ENCODE results near the gene TTBK1.

The TTBK1 gene

DNA sequence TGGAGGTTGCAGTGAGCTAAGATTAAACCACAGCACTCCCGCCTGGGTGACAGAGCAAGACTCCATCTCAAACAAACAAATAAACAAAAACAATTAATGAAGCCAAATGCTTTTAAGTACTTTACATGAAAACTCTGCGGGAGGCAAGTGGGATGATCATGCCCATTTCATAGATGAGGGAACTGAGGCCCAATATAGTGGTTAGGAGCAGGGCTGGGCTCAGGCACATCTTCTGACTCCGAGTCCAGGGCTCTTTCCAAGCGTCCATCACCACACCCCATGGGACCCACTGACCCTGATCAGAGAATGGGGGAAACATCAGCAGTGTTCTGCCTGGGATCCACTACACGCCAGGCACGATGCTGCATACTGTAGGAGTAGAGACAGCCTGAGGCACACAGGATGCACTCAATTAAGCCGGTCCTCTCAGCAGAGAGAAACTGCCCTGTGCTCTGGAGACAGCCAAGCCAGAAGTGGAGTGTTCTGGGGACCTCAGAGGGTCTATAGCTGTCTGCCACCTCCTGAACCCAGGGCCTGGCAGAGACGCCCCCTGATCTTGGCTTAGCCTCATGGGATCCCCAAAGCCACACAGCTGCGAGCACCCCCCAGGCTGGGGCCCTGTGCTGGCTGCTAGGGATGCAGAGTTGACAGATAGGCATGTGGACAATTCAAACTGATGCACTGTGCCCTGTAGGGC lies 13.5 kb downstream of the TTBK1 start:
- no peak for DNase-seq

DNA sequence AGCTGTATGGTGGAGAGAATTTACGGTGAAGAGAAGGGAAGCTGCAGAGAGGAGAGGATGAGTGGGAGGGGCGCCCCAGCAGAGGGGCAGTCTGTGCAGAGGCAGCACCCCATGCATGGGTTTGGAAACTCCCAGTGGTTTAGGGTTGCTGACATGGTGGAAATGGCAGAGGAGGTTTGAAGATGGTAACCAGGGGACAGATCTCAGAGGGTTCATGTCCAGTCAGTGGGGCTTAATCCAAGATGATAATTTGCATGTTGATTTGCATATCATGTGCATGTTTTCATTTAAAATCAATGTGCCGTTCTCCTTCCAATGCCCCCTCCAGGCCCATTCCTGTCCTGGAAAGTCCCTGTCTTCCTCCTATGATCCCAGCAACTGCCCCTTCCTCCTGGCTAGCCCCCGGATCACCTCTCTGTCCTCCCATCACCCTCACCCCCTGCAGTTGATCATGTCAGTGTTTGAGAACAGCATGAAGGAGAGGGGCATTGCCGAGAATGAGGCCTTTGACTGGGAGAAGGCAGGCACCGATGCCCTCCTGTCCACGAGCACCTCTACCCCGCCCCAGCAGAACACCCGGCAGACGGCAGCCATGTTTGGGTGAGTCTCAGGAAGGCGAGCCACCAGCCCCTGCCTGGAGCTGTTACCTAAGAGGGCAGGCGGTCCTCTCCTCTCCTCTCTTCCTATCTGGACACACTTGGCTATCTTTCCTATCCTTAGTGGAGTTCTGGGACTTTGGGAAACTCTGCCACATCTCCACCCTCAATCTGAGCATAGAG lies 14.3 kb downstream of the TTBK1 start:
- DNase-seq: no peak

DNA sequence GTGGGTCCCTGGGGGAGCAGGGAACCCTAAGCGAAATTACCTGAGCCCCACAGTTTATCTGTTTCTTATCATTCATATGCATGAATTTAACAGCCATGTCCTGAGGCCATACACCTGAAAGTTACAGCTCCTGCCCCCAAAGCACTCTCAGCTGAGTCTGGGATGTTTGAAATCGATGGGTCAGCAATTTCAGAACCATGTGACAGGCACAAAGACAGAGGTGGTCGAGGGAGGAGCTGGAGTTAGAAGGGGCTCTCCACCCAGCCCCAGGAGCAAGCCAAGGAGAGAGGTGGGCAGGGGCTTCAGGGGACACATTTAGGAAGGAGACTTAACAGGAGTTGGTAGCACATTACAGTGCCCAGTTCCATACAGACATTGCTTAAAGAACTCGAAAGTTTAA lies 14.9 kb downstream of the TTBK1 start:
- DNase-seq: no peak

DNA sequence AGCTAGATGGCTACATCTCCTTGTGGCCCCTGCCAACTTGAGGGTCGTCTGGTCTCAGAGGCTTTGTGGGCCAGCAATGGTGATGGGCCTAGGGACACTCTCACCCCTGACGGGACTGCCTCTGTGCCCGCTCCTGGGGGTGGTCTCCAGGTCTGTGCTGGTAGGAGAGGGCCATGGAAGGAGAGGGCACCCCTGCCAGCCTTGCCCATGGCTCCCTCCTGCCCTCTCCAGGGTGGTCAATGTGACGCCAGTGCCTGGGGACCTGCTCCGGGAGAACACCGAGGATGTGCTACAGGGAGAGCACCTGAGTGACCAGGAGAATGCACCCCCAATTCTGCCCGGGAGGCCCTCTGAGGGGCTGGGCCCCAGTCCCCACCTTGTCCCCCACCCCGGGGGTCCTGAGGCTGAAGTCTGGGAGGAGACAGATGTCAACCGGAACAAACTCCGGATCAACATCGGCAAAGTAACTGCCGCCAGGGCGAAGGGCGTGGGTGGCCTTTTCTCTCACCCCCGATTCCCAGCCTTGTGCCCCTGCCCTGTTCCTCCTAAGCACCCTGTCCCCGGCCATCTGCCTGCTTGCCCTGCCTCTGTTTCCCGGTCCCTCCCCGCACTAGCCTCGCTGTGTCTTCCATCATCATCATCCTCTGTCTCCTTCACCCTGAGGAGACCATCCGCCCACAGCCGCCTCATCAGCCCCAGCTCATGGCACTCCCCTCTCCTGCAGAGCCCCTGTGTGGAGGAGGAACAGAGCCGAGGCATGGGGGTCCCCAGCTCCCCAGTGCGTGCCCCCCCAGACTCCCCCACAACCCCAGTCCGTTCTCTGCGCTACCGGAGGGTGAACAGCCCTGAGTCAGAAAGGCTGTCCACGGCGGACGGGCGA lies 15.8 kb downstream of the TTBK1 start:
- DNase-seq: no peak

DNA sequence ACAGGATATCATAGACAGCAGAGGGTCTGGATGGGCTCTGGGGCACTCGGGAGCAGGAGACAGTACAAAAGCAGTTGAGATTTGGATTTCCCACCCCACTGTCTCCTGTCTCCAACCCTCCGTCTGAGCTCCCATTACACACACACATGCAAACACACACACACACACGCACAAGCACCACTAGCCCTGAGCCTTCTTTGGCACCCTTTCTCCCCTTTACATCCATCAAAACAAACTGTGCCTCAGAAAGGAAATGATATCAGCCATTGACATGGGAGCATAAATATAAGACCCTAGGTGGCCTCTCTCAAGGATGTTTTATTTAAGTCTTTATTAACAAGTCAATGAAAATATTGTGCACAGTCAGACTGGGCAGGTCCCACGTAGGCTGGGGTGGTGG lies 17.5 kb downstream of the TTBK1 start:
- DNase-seq: no peak

DNA sequence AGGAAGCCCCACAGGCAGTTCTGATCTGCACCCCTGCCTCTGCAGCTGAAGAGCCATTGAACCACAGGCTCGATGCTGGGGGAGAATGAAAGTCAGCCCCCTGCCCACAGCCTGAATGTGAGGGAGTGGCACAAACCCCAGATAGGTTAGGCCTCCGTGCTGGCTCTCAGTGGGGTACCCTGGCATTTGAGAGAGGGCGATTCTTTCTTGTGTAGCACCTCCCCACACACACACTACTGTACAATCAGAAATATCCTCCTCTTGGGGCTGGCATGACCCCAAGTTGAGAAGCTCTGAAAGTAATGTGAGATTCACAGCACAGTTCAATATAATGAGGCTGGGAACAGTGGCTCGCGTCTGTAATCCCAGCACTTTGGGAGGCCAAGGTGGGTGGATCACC lies 17.9 kb downstream of the TTBK1 start:
- DNase-seq: no peak

DNA sequence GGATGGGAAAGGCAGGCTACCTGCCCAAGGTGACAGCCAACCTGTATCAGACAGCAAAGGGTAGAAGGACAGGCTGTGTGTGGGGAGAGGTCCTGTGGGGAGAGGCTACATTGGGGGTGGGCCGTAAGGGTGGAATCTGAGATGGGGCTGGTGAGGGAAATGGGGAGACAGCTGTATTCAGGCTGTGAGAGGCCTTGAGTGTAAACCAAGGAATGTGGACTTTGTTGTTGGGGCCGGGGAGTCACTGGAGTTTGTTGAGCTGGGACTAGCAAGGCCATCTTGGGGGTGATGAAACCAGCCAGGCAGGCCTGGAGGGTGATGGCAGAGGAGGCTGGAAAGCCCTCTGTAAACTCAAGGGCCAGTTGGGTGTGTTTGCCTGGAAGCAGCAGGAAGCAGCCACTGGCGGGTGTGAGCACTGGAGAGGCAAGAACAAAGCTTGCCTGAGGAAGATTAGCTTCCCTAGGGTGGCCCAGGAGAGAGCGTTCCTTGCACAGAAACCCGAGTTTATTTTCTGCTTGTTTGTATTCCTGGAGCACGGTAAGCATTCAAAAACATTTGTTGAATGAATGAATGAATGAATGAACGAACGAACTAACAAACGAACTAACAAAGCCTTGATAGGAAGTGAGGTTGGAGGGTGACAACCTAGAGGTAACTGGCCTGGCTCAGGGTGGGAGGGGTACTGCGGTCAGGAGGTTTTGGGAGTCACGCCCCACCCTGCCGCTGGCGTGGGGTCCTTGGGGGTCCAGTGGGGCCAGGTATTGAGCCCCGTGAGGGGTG lies 18.9 kb downstream of the TTBK1 start:
- DNase-seq: no peak

DNA sequence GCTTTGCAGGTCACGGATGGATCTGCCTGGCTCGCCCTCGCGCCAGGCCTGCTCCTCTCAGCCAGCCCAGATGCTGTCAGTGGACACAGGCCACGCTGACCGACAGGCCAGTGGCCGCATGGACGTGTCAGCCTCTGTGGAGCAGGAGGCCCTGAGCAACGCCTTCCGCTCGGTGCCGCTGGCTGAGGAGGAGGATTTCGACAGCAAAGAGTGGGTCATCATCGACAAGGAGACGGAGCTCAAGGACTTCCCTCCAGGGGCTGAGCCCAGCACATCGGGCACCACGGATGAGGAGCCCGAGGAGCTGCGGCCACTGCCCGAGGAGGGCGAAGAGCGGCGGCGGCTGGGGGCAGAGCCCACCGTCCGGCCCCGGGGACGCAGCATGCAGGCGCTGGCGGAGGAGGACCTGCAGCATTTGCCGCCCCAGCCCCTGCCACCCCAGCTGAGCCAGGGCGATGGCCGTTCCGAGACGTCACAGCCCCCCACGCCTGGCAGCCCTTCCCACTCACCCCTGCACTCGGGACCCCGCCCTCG lies 19.6 kb downstream of the TTBK1 start:
- no peak for DNase-seq

DNA sequence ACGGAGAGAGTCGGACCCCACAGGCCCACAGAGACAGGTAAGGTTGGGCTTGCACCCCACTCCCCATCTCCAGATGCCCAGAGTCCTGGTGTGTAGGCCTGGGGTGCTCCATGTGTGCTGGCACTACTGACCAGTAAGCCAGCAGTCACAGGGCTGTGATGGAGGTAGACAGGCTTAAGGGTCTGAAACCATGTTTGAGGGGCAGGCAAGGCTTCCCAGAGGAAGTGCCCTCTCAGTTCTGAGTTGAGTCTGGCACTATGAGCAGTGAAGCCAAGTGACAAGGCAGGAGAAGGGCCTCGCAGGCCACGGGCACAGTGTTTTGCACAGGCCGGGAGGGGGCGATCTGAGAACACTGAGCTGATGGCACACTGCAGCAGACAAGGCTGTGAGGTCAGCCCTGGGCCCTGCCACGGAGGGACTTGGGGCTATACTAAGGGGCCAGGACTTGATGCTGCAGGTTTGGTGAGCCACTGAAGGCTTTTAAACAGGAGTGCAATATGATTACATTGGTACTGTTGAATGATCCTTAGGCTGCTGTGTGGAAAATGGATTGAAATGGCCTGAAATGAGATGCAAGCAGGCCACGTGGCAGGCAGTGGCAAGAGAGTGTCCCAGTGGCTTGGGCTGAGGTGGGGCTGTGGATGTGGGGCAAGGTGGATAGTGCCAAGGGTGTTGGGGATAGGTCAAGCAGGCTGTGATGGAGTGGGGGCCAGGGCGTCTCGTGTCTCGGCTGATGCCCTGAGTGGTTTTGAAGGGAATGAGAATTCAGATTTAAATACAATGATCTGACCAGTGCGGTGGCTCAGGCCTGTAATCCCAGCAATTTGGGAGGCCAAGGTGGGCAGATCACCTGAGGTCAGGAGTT lies 20.3 kb downstream of the TTBK1 start:
- peak in 1 of 2 donors; percentile 32 for DNase-seq

DNA sequence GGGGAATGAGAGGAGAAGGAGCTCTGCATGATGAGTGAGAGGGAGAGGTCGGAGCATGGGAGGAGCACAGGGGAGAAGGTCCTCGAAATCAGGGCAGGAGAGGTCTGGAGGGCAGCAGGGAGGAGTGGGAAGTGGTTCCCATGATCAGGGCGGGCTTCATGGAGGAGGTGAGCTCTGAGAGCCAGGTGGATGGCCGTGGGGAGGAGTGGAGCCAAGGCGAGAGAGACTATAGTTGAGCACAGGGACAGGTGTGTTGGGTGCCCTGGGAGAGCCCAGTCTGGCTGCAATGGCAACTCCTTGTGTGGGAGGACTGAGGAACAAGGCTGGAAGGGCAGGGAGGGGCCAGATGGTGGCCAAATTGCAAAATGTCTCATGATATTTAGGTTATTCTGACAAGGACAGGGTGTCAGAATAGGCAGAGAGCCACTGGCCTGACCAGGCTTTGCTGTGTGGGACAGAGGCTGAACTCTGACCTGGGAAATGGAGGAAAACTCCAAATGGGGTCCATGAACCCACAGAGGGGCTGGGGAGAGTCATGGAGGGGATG lies 21.4 kb downstream of the TTBK1 start:
- DNase-seq: no peak

DNA sequence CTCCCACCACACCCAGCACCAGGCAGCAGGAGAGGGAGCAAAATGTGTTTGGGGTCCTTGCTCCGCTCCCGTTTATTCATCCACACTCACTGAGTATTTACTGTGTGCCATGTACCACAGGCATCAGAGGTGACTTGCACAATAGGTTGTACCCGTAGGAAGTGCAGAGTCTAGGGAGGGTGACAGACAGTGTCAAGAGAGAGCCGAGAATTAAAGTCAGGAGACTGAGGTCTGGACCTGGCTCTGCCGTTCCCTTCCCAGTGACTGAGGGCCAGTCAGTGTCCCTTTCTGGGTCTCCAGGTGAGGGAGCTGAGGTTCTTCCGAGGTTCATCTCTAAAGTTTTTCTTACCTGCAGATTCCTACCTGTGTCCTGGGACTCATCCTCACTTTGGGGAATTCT lies 22.3 kb downstream of the TTBK1 start:
- no peak for DNase-seq

DNA sequence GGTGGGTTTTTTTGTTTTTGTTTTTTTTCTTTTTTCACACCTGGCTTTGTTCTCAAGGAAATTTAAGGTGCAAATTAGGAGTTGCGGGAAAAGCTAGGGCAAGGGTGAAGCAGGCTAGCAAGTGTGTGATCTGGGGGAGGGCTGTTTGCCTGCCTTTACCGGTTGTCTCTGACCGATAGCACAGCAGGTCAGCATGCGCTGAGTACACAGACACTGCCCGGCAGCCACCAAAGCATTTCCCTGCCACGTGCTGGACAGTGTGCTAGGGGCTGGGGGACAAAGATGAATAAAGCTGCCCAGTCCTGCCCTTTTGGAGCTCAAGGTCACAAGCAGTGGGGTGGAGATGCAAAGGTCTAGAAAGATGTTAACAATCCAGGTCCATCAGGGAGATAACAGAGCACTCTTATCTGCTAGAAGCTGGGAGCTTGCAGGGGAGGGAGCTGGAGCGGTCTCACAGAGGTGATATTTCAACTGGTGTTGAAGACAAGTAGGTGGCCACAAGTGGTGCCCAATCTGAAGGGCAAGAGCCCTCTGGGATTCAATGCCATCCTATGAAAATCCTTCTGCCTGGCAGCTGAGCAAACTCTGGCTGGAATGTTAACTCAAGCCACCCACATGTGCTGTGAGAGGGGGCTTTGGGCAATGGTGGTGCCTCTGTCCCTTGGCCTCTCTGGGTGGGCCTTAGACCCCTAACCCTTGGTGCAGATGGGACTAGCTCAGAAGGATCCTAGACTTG lies 24.5 kb downstream of the TTBK1 start:
- DNase-seq: no peak

DNA sequence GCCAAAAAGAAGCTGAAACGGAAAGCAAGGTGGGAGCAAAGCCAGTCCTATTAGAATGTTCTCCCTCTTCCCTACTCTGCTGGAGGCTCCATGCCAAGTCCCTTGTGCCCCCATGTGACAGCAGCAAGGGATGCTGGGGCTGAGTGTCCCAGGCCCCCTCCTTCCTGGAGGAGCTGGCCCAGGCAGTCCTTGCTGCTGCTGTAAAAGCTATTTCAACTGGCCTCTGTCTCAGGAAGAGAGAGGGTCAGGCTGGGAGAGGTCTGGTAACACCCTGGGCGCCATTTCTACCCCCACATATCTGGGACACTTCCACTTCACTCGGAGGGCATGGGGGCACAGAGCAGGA lies 25.0 kb downstream of the TTBK1 start:
- DNase-seq: peak; percentile 54 to 71

DNA sequence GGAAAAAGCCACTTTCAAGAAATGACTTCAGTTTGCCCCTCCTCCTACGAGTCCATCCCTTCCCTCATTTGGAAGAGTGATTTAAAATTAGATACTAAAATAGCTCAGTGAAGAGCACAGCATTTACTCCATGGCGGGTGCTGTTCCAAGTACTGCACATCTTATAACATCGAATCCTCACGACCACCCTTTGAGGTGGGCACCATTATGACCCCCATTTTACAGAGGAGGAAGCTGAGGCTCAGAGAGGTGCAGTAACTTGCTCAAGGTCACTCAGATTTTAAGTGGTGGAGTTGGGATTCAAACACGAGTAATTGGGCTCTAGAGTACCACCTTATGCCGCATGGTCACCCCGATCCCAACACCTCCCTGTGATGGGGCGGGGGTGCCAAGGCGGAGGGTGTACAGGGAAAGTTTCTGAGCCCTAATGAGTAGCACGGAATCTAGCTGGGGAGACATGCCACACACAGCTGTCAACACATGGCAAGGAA lies 25.5 kb downstream of the TTBK1 start:
- DNase-seq: no peak

DNA sequence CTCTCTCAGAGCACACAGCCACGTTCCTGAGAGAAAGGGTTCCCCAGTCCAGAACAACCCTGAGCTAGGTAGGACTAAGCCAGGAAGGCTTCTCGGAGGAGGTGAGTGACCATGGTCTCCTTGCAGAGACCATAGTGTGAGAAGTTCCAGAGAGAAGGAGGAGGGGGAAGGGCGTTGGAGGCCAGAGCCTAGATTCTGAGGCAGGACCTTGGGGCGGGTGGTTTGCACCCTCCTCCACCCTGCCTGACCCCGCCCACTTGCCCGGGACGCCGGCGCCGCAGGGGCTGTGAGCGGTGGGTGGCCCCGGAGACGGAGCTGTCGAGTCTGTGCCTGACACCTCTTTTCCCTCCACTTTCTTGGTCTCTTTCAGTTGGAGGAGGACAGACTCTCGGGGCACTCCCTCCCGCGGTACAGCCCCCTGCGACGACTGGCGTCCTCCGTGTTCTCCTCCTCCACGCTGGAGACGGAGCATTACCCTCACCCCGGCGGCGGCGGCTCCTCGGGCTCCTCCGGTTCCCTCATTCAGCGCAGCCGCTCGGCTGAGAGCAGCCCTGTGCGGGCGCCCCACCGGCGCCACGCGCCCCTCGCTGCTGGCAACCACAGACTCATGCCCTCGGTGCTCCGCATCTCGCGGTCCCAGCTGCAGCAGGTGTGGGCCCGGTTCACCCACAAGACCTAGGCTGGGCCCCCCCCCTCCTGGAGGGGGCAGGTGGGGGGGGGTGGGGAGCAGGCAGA lies 26.2 kb downstream of the TTBK1 start:
- no peak for DNase-seq

DNA sequence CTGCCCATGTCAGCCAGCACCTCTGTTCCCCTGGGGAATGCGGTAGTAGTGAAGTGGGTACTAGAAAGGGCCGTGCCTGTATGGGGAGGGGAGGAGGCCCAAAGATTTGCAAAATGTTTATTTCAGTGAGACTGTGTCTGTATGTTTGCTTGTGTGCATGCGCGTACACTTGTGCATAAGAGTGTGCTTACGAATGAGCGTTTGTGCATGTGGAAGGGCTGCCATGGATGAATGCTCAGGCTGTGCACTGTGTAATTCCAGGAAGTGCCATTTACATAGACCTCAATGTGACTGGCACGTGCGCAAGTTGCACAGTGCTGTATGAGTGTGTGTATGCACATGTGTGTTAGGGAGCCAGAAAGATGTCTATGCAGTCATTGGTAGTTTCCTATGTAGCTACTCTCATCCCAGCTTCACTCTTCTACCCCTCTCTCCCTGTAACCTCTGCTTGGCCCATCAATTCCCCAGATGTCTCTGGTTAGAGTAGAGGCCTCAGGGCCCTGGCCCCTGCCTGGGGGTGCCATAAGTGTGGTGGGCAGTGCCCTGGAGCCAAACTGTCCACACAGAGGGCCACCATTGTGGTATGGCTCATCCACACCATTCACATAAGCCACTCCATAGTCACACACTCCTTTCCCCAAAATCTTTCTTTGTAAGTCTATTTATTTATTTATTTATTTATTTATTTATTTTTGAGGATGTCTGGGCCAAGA lies 28.0 kb downstream of the TTBK1 start:
- DNase-seq: no peak

DNA sequence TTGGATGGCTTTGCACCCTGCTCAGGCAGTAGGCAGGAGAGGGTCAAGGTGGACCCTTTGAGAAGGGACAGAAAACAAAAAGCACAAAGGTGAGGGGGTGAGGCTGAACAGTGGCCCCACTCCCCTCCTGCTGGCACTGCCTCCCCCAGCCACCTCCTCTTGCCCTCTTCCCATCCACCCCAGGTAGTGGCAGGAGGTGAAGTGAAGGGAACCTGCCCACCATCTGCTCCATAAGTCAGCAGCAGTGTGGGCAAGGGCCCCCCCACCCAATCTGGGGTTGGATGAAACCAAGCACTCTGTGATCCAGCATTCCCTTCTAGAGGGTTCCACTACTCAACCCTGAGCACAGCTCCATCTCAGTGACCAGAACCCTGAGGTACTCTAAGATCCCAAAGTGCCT lies 28.7 kb downstream of the TTBK1 start:
- DNase-seq: no peak

DNA sequence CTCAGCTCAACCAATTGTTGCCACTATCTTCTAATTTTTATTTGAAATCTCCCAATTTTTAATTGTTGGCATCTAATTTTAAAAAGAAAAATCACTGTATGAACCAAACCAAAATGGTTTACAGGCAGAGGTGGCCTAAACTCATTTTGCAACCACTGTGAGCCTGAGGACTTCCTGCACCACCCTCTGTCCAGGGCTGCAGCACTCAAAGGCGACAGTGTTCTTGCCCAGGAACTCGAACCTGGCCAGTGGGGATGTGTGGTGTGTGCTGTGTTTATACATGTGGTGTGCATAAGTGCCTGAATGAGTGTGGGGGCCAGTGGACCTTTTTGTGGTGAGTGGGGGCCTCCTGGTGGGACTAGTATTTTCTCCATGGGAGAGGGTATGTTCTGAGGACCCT lies 30.4 kb downstream of the TTBK1 start:
- DNase-seq: no peak
